Stimulated activated CD4-positive, alpha-beta T cell treated with anti-CD3 and anti-CD28 coated beads, Interleukin-4, amount 100 ng/mL, for 24 hours (primary cell): ENCODE results near the gene RASGRP4.

Experiments
- DNase-seq: peaks from one replicate; pipeline ENCODE4 v3.0.0-alpha.2; 2020

Gene RASGRP4

GRCh38 chr19:38445362-38445761 lies 19.3 kb upstream of the RASGRP4 start:
- DNase-seq, result no peak

GRCh38 chr19:38444026-38444425 lies 18.0 kb upstream of the RASGRP4 start:
- DNase-seq, result no peak

DNA sequence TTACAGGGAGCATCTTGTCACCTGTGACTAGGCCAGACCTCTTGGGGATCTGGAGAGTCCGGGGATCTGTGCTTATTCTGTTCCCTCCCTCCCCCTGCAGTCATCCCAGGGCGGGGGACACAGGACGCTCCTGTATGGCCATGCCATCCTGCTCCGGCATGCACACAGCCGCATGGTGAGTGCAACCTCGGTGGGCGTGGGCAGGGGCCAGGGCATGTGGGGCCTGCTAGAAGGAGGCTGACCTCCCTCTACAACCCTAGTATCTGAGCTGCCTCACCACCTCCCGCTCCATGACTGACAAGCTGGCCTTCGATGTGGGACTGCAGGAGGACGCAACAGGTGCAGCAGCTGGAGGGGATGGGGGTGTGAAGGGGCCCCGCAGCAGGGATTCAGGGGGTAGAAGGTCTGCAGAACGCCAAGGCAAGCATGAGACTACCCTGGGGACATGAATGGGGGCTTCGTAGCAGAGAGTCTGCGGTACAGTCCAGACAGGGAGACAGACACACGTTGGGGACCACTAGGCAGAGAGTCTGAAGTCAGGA lies 17.5 kb upstream of the RASGRP4 start:
- DNase-seq, result no peak

DNA sequence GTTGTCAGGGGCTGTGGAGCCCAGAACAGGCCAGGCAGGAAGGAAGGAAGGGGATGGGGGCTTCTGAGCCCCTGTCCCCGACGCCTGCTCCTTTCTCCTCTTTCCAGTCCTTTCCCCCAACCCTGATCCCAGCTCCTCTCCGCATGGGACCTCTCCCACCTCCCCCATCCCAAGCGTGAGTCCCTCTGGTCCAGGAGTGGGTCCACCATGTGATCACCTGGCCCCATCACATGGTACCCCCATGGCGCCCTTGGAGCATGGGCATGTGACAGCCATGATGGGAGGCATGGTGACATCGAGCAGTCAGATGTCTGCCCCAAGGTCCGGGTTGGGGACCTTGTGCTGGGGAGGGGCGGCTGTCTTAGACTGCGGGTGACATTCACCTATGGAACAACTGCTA lies 16.7 kb upstream of the RASGRP4 start:
- no peak for DNase-seq

- DNase-seq, result no peak
Observed at GRCh38 chr19:38441657-38442348, 15.8 kb upstream of the RASGRP4 start.

- DNase-seq, result no peak
Observed at GRCh38 chr19:38440592-38440991, 14.6 kb upstream of the RASGRP4 start.

DNA sequence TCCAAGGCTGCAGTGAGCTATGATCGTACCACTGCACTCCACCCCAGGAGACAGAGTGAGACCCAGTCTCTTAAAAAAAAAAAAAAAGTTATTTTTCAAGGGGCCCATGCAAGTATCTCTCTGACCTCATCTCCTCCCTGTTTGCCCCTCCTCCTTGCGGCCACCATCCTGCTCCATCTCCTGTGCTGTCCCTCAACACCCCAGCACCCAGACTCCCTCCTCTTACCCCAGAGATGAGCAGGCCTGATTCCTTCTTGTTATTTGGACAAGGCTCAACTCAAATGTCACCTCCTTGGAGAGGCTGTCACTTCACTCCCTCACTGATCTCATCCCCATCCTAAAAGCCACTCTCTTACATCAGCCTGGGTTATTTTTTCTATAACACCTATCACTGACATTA lies 11.9 kb upstream of the RASGRP4 start:
- no peak for DNase-seq

DNA sequence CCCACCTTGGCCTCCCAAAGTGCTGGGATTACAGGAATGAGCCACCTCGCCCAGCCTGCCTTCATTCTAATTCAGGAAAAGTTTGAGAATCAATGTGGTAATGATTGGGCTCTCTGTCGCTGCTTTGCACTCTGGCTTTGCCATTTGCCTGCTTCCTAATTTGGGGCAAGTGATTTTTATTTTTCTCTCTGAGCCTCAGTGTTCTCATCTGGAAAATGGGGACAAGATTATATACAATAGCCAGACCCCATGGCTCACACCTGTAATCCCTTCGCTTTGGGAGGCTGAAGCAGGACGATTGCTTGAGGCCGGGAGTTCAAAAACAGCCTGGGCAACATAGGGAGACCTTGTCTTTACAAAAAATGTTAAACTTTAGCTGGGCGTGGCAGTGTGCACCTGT lies 11.3 kb upstream of the RASGRP4 start:
- no peak for DNase-seq

DNA sequence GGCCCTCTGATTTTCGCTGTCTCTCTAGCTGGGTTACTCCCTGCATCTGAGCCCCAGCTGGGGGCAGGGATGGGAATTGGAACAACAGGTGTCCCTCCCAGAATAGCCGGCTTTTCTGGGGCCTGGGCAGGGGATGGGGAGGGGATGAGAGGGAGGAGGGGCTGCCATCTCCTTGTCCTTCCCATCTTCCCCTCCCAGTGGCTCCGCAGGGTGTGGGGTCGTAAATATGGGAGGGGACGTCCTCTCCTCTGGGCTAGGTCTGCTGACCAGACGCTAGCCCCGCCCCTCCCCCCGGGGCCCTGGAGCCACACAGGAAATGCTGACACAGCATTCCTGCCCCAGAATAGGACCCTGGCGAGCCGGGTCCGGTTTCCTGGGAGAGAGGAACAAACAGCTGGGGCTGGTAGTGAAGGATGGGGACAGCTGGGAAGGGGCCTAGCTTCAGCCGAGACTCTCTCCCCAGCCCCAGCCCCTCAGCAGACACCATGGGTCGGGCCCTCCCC lies 8.6 kb upstream of the RASGRP4 start:
- DNase-seq, result no peak

GRCh38 chr19:38433268-38433733 lies 7.3 kb upstream of the RASGRP4 start, which contains the start of gene RYR1:
Gene RYR1 (plus strand): TSS chr19:38433691. CDS start chr19:38433830, 139 bp downstream.
- DNase-seq, result peak; percentile 66

- DNase-seq, result no peak
Observed at GRCh38 chr19:38430931-38431330, 4.9 kb upstream of the RASGRP4 start.

- DNase-seq, result no peak
Observed at GRCh38 chr19:38429811-38430156, 3.8 kb upstream of the RASGRP4 start.

- peak; percentile 54 for DNase-seq
Observed at GRCh38 chr19:38429055-38429810, 3.2 kb upstream of the RASGRP4 start.

GRCh38 chr19:38427035-38427677 lies 1.1 kb upstream of the RASGRP4 start:
- DNase-seq, result peak; percentile 71

DNA sequence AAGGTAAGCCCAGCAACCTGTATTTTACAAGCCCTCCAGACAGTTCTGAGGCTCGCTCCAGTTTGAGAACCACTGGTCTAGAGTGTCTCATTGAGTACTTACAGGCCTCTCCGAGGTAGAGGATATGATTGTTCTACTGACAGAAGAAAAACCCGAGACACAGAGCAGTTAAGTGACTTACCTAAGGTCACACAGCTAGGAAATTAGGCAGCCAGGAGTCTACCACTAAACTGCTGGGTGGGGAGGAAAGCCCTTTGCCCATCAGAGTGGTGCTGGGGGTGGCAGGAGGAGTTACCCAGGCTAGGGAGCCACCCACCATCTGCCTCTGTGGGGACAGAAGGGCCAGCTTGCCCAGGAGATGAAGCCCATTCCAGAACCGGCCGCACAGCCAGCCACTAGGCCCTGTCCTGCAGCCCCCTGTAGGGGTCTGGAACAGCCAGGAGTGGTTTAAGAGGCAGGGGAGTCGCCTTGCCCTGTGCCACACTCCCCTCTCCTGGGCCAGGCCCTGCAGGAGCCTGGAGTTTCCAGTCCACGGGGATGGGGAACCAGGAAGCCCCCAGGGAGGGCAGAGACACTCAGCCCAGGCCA lies 703 bp downstream of the RASGRP4 start:
- no peak for DNase-seq

DNA sequence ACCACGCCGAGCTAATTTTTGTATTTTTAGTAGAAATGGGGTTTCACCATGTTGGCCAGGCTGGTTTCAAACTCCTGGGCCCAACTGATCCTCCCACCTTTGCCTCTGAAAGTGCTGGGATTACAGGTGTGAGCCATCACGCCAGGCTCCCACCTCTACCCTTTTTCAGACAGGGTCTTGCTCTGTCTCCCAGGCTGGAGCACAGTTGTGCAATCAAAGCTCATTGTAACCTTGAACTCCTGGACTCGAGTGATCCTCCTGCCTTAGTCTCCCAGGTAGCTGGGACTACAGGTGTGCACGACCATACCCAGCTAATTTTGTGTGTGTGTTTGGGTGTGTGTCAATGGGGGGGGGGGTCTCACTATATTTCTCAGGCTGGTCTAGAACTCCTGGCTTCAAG lies 1.7 kb downstream of the RASGRP4 start:
- no peak for DNase-seq

GRCh38 chr19:38422438-38422837 lies 3.6 kb downstream of the RASGRP4 start:
- no peak for DNase-seq

DNA sequence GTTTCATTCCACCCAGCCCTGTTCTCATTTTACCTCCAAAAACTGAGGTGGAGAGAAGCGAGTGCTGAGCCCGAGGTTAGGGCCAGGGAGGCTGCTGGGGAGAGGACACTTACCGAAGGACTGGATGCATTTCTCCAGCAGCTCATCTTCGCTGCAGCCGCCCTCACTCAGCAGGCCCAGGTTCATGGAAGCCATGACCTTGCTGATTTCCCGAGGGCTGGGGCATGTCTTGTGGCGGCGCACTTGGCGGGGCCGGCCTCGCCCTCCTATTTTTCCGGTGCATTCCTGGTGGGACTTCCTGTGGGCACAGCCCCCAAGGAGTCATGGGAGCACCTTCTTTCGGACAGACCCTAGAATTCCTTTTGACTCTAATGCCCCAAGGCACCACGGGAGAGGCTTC lies 4.2 kb downstream of the RASGRP4 start:
- no peak for DNase-seq

GRCh38 chr19:38420935-38421334 lies 5.1 kb downstream of the RASGRP4 start:
- no peak for DNase-seq

GRCh38 chr19:38417544-38418506 lies 8.2 kb downstream of the RASGRP4 start:
- DNase-seq, result peak; percentile 63

- DNase-seq, result no peak
Observed at GRCh38 chr19:38417146-38417543, 8.9 kb downstream of the RASGRP4 start.

DNA sequence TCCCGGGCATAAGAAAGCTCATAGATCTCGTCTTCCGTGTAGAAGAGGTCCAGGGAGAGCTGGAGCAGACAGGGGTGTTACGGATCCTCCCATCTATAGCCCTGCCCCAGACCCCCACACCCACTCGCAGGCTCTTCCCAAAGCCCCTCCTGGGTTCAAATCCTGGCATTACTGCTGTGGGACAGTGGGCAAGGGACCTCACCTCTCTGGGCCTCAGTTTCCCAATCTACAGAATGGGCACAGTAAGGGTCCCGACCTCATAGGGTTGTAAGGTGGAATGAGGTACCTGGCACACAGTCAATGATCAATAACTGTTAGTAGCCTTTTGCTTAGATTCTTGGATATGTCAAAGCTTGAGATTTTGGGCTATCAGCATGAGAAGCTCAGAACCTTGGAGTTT lies 12.6 kb downstream of the RASGRP4 start:
- no peak for DNase-seq
